Activated naive CD4-positive, alpha-beta T cell treated with anti-CD3 and anti-CD28 coated beads, Interleukin-2, amount 50 U/mL, for 72 hours (primary cell): ENCODE results near the gene SLC36A3. TPM values are rescaled to one million over a fixed set of nuclear protein-coding genes. Genes with fewer than 3 reads are reported as not detected.
"Not testable (repeated sequence)": the region's sequence is repeated elsewhere in the genome, so short reads cannot be mapped to it uniquely, and the experiment has no call there.

Experiments
- ATAC-seq, 2 donors: fragments of 150-1000 bp; cut with Tn5 transposase; 2 replicates each; pipeline ENCODE4 v1.10.0; 2021; ENCODE audit warnings: mild to moderate bottlenecking in 2 of 2, moderate library complexity in 2 of 2
- DNase-seq, 2 donors: peaks; one replicate each; pipeline ENCODE4 v3.0.0; 2021 to 2022; ENCODE audit warnings: low spot score in 2 of 2
- H3K27ac Mint-ChIP-seq, 2 donors: one replicate each; pipeline ENCODE4 v1.8.0; 2022; ENCODE audit warnings: mild to moderate bottlenecking in 2 of 2, mixed read lengths in 2 of 2
- H3K36me3 Mint-ChIP-seq, 2 donors: one replicate each; pipeline ENCODE4 v1.8.0; 2022; ENCODE audit warnings: mixed read lengths in 2 of 2
- H3K9me3 Mint-ChIP-seq, 2 donors: one replicate each; pipeline ENCODE4 v1.8.0; 2022; ENCODE audit warnings: mixed read lengths in 2 of 2
- total RNA-seq, 2 donors: library from RNA; stranded (reverse); gene quantifications; one replicate each; pipeline ENCODE4 v1.2.3, GENCODE V29; 2022

SLC36A3 gene
- total RNA-seq, 2 donors from 2014 or later: not detected

- Mint-ChIP-seq H3K36me3 (peaks cover 5 to 7% of the 10 kb centered on the region in 2 donors), H3K9me3 (peaks cover 4 to 5% of the 10 kb centered on the region in 2 donors), H3K27ac (no peak overlapping the region)
- DNase-seq: peak in 1 of 2 donors; percentile 67
- peak; percentile 63 to 69 for ATAC-seq
Measured at GRCh38 chr5:151315998-151316597, 12.5 kb upstream of the SLC36A3 start.

GRCh38 chr5:151313357-151313756 lies 9.8 kb upstream of the SLC36A3 start:
- ATAC-seq (no peak), DNase-seq (no peak)
- H3K36me3 Mint-ChIP-seq: peaks cover 13 to 20% of the 10 kb centered on the region in 2 donors
- no peak overlapping the region for H3K27ac Mint-ChIP-seq
- peaks cover 11 to 12% of the 10 kb centered on the region in 2 donors for H3K9me3 Mint-ChIP-seq

DNA sequence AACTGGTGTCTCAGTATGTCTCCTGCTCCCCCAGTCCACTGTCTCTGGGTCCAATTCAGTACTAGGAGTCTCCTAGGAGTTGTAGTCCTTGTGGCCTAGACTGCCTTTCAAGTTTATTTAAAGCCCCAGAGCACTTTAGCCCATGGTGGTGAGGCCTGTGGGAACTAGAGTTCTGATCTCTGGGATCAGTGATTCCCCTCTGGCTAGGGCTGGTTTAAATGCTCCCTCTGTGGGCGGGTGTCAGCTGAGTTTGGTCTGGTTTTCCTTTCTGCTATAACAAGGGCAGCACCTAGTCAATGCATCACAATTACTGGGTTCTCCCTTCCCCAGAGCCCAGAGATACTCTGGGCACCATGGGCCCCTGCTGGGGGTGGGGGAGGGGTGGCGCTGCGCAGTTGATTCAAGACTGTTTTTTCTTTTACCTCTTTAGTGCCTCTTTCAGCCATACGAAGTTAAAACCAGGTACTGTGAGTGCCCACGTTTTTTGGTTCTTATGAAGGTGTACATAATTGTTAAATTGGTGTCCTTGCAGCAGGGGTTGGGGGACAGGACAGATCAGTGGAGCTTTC lies 9.3 kb upstream of the SLC36A3 start:
- peaks cover 13 to 20% of the 10 kb centered on the region in 2 donors for H3K36me3 Mint-ChIP-seq
- DNase-seq (no peak), ATAC-seq (no peak)
- no peak overlapping the region for H3K27ac Mint-ChIP-seq
- H3K9me3 Mint-ChIP-seq: peaks cover 11 to 12% of the 10 kb centered on the region in 2 donors

GRCh38 chr5:151310932-151311331 lies 7.4 kb upstream of the SLC36A3 start:
- peaks cover 11 to 12% of the 10 kb centered on the region in 2 donors for H3K9me3 Mint-ChIP-seq
- ATAC-seq (no peak), DNase-seq (no peak)
- peaks cover 13 to 20% of the 10 kb centered on the region in 2 donors for H3K36me3 Mint-ChIP-seq
- no peak overlapping the region for H3K27ac Mint-ChIP-seq

DNA sequence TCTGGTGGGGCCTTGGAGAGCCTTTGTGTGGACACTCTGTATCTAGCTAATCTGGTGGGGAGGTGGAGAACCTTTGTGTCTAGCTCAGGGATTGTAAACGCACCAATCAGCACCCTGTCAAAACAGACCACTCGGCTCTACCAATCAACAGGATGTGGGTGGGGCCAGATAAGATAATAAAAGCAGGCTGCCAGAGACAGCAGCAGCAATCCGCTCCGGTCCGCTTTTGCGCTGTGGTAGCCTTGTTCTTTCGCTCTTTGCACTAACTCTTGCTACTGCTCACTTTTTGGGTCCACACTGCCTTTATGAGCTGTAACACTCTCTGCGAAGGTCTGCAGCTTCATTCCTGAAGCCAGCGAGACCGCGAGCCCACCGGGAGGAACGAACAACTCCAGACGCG lies 6.3 kb upstream of the SLC36A3 start:
- H3K9me3 Mint-ChIP-seq: peaks cover 11 to 12% of the 10 kb centered on the region in 2 donors

GRCh38 chr5:151309266-151309665 lies 5.7 kb upstream of the SLC36A3 start:
- ATAC-seq: not testable (repeated sequence)
- peaks cover 13 to 20% of the 10 kb centered on the region in 2 donors for H3K36me3 Mint-ChIP-seq

More for the DNA sequence above, 6.3 kb upstream of the SLC36A3 start:
- not testable (repeated sequence) for DNase-seq, H3K27ac Mint-ChIP-seq, ATAC-seq
- H3K36me3 Mint-ChIP-seq: peaks cover 13 to 20% of the 10 kb centered on the region in 2 donors

DNA sequence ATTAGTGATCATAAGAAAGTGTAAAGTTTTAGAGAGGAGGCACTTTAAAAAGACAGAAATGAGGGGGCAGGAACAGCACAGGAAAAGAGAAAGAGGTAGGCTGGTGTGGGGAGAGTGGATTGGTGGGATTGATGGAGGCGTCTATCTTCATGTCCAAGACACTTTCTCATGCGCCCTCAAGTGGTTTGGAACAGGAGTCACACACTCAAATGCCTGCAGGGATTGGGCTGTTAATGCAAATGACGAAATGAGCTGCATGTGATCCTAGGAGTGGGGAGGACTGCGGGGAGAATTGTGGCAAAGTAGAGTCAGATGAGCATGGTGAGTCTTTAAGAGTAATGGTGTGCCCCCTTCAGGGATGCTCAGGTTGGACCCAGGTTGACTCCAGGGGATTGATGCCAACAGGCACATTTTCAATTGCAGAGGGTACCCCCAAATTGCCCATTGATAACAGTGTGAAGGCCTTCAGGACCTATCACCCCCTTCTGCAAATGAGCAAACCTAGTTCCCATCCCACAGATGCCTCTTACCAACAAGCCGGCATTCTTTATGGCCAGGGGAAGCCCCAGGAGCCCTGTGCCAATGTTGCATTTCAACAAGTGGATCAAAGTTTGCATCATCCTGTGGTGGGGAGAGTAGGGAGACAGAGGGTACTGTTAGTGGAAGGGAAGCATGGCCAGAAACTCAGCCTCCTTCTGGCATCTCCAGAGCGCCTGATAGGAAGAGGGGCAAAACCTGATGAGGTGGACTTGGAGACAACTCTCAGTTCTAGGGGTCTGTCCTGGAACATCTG lies 5.3 kb downstream of the SLC36A3 start:
- H3K9me3 Mint-ChIP-seq: no peaks in the 10 kb centered on the region
- no peak for DNase-seq
- ATAC-seq: peak in 1 of 2 donors; percentile 75
- H3K36me3 Mint-ChIP-seq: no peaks in the 10 kb centered on the region
- no peak overlapping the region for H3K27ac Mint-ChIP-seq

More at GRCh38 chr5:151309266-151309665, 5.7 kb upstream of the SLC36A3 start:
- DNase-seq, H3K27ac Mint-ChIP-seq: not testable (repeated sequence)
- H3K9me3 Mint-ChIP-seq: peaks cover 11 to 12% of the 10 kb centered on the region in 2 donors

- Mint-ChIP-seq H3K36me3 (no peaks in the 10 kb centered on the region), H3K27ac (no peak overlapping the region), H3K9me3 (no peaks in the 10 kb centered on the region)
- ATAC-seq (no peak), DNase-seq (no peak)
Measured at GRCh38 chr5:151296974-151297373, 6.6 kb downstream of the SLC36A3 start.

- DNase-seq: no peak
- ATAC-seq: no peak
- Mint-ChIP-seq H3K36me3 (no peaks in the 10 kb centered on the region), H3K9me3 (no peaks in the 10 kb centered on the region), H3K27ac (no peak overlapping the region)
Measured at GRCh38 chr5:151296478-151296830, 7.1 kb downstream of the SLC36A3 start.

GRCh38 chr5:151295791-151296477 lies 7.6 kb downstream of the SLC36A3 start:
- no peak for ATAC-seq
- Mint-ChIP-seq H3K27ac (no peak overlapping the region), H3K9me3 (no peaks in the 10 kb centered on the region), H3K36me3 (no peaks in the 10 kb centered on the region)
- no peak for DNase-seq

GRCh38 chr5:151295138-151295537 lies 8.4 kb downstream of the SLC36A3 start:
- no peak for DNase-seq
- no peaks in the 10 kb centered on the region for H3K9me3 Mint-ChIP-seq
- no peak for ATAC-seq
- H3K36me3 Mint-ChIP-seq: no peaks in the 10 kb centered on the region
- H3K27ac Mint-ChIP-seq: no peak overlapping the region

DNA sequence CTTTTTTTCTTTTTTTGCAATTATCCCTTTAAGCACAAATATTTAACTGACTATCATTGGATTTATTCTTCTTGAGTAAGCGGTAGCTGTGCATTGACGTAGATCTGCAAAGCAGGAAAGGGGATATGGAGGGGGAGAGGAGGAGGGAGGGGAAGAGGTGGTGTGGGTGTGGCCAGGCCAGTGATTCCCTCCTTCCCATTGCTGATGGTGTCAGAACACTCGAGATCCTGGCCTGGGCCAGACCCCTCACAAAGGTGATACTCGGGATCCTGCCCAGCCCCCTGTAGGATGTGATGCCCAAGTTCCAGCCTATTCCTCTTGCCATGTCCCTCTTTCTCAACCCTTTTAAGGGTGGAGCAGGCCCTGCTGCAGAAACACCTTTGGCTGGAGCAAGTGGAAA lies 9.9 kb downstream of the SLC36A3 start:
- DNase-seq (no peak), ATAC-seq (no peak)
- Mint-ChIP-seq H3K9me3 (no peaks in the 10 kb centered on the region), H3K27ac (no peak overlapping the region), H3K36me3 (no peaks in the 10 kb centered on the region)

- Mint-ChIP-seq H3K36me3 (no peaks in the 10 kb centered on the region), H3K9me3 (no peaks in the 10 kb centered on the region), H3K27ac (no peak overlapping the region)
- ATAC-seq: no peak
- no peak for DNase-seq
Measured at GRCh38 chr5:151288180-151288579, 15.4 kb downstream of the SLC36A3 start.

GRCh38 chr5:151286246-151286645 lies 17.3 kb downstream of the SLC36A3 start:
- DNase-seq: no peak
- Mint-ChIP-seq H3K9me3 (no peaks in the 10 kb centered on the region), H3K27ac (no peak overlapping the region), H3K36me3 (no peaks in the 10 kb centered on the region)
- no peak for ATAC-seq

DNA sequence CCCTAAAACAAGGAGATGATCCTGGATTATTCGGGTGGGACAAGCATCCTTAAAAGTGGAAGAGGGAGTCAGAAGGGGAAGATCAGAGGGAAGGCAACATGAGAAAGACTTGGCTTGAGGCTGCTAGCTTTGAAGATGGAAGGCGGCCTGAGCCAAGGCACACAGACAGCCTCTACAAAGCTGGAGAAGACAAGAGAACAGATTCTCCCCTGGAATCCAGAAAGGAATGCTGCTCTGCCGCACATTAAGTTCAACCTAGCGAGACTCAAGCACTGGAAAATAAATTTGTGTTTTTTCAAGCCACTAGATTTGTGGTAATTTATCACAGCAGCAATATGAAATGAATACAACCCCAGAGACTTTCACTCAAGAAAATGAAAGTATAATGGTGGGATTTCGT lies 17.9 kb downstream of the SLC36A3 start:
- Mint-ChIP-seq H3K36me3 (no peaks in the 10 kb centered on the region), H3K9me3 (no peaks in the 10 kb centered on the region), H3K27ac (no peak overlapping the region)
- ATAC-seq: no peak
- DNase-seq: no peak

GRCh38 chr5:151284392-151284967 lies 19.1 kb downstream of the SLC36A3 start:
- H3K27ac Mint-ChIP-seq: no peak overlapping the region
- no peaks in the 10 kb centered on the region for H3K36me3 Mint-ChIP-seq
- H3K9me3 Mint-ChIP-seq: no peaks in the 10 kb centered on the region
- ATAC-seq (no peak), DNase-seq (no peak)
